Endometrium (tissue), 2 donors: ENCODE results near the gene MBD3.
"Not testable (repeated sequence)": the region's sequence is repeated elsewhere in the genome, so short reads cannot be mapped to it uniquely, and the experiment has no call there.

Experiments used
- FAIRE-seq: peaks from 2 replicates; lab custom pipeline; 2012; peaks lifted over from hg19 to GRCh38; lab: Jason Lieb, UNC
- donor health status: control.
- donor health status: control.

MBD3 gene

GRCh38 chr19:1592755-1593500 lies at the start of gene MBD3:
TSS of gene MBD3 (minus strand) at chr19:1592865. CDS start at chr19:1592631, 234 bp downstream.
- FAIRE-seq: no peak

- FAIRE-seq: not testable (repeated sequence)
These were observed 48.3 kb upstream of the MBD3 start for GRCh38 chr19:1640893-1641448.

- FAIRE-seq: no peak
These were observed 43.9 kb upstream of the MBD3 start for GRCh38 chr19:1636325-1637236.

- no peak for FAIRE-seq
These were observed 42.2 kb upstream of the MBD3 start for GRCh38 chr19:1634938-1635243.

GRCh38 chr19:1634242-1634937 lies 41.7 kb upstream of the MBD3 start:
- no peak for FAIRE-seq

- no peak for FAIRE-seq
These were observed 40.7 kb upstream of the MBD3 start for GRCh38 chr19:1633269-1633826.

- FAIRE-seq: no peak
These were observed 40.0 kb upstream of the MBD3 start for GRCh38 chr19:1632462-1633268.

- FAIRE-seq: no peak
These were observed 39.0 kb upstream of the MBD3 start for GRCh38 chr19:1631557-1632100.

- FAIRE-seq: no peak
These were observed 38.1 kb upstream of the MBD3 start for GRCh38 chr19:1630811-1631210.

- no peak for FAIRE-seq
These were observed 37.3 kb upstream of the MBD3 start for GRCh38 chr19:1630012-1630411.

- FAIRE-seq: no peak
These were observed 36.7 kb upstream of the MBD3 start for GRCh38 chr19:1629256-1629808.

- FAIRE-seq: no peak
These were observed 34.5 kb upstream of the MBD3 start for GRCh38 chr19:1627194-1627593.

GRCh38 chr19:1626417-1627010 lies 33.8 kb upstream of the MBD3 start:
- FAIRE-seq: no peak

- no peak for FAIRE-seq
These were observed 31.8 kb upstream of the MBD3 start for GRCh38 chr19:1624458-1624857.

GRCh38 chr19:1622541-1622940 lies 29.9 kb upstream of the MBD3 start:
- FAIRE-seq: no peak

GRCh38 chr19:1622007-1622406 lies 29.3 kb upstream of the MBD3 start:
- FAIRE-seq: no peak

- FAIRE-seq: no peak
These were observed 28.9 kb upstream of the MBD3 start for GRCh38 chr19:1621574-1621973.

GRCh38 chr19:1621021-1621420 lies 28.4 kb upstream of the MBD3 start:
- no peak for FAIRE-seq

GRCh38 chr19:1620502-1620901 lies 27.8 kb upstream of the MBD3 start:
- no peak for FAIRE-seq

- FAIRE-seq: no peak
These were observed 27.0 kb upstream of the MBD3 start for GRCh38 chr19:1619703-1620102.
